Fibroblast of mammary gland (primary cell): ENCODE results near the gene GAPVD1.
"Not testable (repeated sequence)": the region's sequence is repeated elsewhere in the genome, so short reads cannot be mapped to it uniquely, and the experiment has no call there.

ENCODE experiments used
- DNase-seq: peaks from one replicate; pipeline ENCODE4 v3.0.0-alpha.2; 2010; ENCODE audit warnings: low read depth
- H3K4me3 ChIP-seq: 2 replicates; pipeline ENCODE4 v1.5.1; 2011; ENCODE audit warnings: low read depth, mild to moderate bottlenecking, low read length, moderate library complexity; ENCODE audit not compliant: control insufficient read depth
- CTCF ChIP-seq: conservative IDR thresholded peaks from 2 replicates; pipeline ENCODE4 v1.5.1; 2011; ENCODE audit warnings: low read depth, low read length, inconsistent platforms; ENCODE audit not compliant: control insufficient read depth, insufficient read depth

The GAPVD1 gene

GRCh38 chr9:125393426-125393825 is 131.8 kb downstream of the GAPVD1 start:
- peak; percentile 46 for DNase-seq
- H3K4me3 ChIP-seq = no peak overlapping the region

GRCh38 chr9:125396799-125397198 is 135.2 kb downstream of the GAPVD1 start:
- DNase-seq = no peak
- no peak for TF ChIP-seq CTCF

More at GRCh38 chr9:125393426-125393825, 131.8 kb downstream of the GAPVD1 start:
- TF ChIP-seq CTCF = no peak

GRCh38 chr9:125397736-125398135 is 136.1 kb downstream of the GAPVD1 start:
- no peak for TF ChIP-seq CTCF
- no peak overlapping the region for H3K4me3 ChIP-seq
- DNase-seq = no peak

More at GRCh38 chr9:125396799-125397198, 135.2 kb downstream of the GAPVD1 start:
- no peak overlapping the region for H3K4me3 ChIP-seq

- H3K4me3 ChIP-seq = no peak overlapping the region
- TF ChIP-seq CTCF = no peak
- no peak for DNase-seq
Measured at GRCh38 chr9:125398243-125398642, 136.6 kb downstream of the GAPVD1 start.

GRCh38 chr9:125399165-125399564 is 137.5 kb downstream of the GAPVD1 start:
- TF ChIP-seq CTCF = no peak
- no peak for DNase-seq

GRCh38 chr9:125399666-125400065 is 138.0 kb downstream of the GAPVD1 start:
- no peak overlapping the region for H3K4me3 ChIP-seq
- TF ChIP-seq CTCF = no peak
- no peak for DNase-seq

More at GRCh38 chr9:125399165-125399564, 137.5 kb downstream of the GAPVD1 start:
- no peak overlapping the region for H3K4me3 ChIP-seq

- DNase-seq, H3K4me3 ChIP-seq: not testable (repeated sequence)
Measured at GRCh38 chr9:125400232-125400631, 138.6 kb downstream of the GAPVD1 start.
